Activated CD4-positive, alpha-beta T cell treated with anti-CD3 and anti-CD28 coated beads for 24 hours (primary cell): ENCODE data around the gene ZNF512B.
"Not testable (repeated sequence)": the region's sequence is repeated elsewhere in the genome, so short reads cannot be mapped to it uniquely, and the experiment has no call there.

ENCODE experiments used
- DNase-seq, 2 donors: peaks; one replicate each; pipeline ENCODE4 v3.0.0-alpha.2; 2020; ENCODE audit warnings: low read depth in 2 of 2

Gene ZNF512B

GRCh38 chr20:63963784-63964301, 5.9 kb downstream of the ZNF512B start:
- DNase-seq, result no peak

GRCh38 chr20:63963348-63963741, 6.4 kb downstream of the ZNF512B start:
- DNase-seq, result no peak

- no peak for DNase-seq
Measured at GRCh38 chr20:63962426-63963347, 7.0 kb downstream of the ZNF512B start.

- DNase-seq, result no peak
Measured at GRCh38 chr20:63961664-63962425, 7.9 kb downstream of the ZNF512B start.

GRCh38 chr20:63960654-63961621, 8.8 kb downstream of the ZNF512B start:
- DNase-seq, result not testable (repeated sequence)

GRCh38 chr20:63959699-63960075, 10.0 kb downstream of the ZNF512B start:
- no peak for DNase-seq

GRCh38 chr20:63958964-63959698, 10.6 kb downstream of the ZNF512B start:
- DNase-seq, result no peak

- no peak for DNase-seq
Measured at GRCh38 chr20:63958471-63958870, 11.3 kb downstream of the ZNF512B start.

GRCh38 chr20:63957690-63958441, 11.9 kb downstream of the ZNF512B start:
- no peak for DNase-seq

GRCh38 chr20:63957004-63957689, 12.6 kb downstream of the ZNF512B start:
- peak in 1 of 2 donors; percentile 53 for DNase-seq

GRCh38 chr20:63956664-63957003, 13.1 kb downstream of the ZNF512B start:
- DNase-seq, result no peak

- DNase-seq, result peak; percentile 77 to 78
Measured at GRCh38 chr20:63955827-63956663, 13.7 kb downstream of the ZNF512B start, which contains the start of gene UCKL1. Gene UCKL1 (minus strand): TSS chr20:63956416. CDS start chr20:63956372, 44 bp downstream.

- DNase-seq, result no peak
Measured at GRCh38 chr20:63955281-63955826, 14.4 kb downstream of the ZNF512B start.

- DNase-seq, result no peak
Measured at GRCh38 chr20:63953764-63954429, 15.8 kb downstream of the ZNF512B start.

GRCh38 chr20:63952769-63953168, 17.0 kb downstream of the ZNF512B start:
- no peak for DNase-seq

- no peak for DNase-seq
Measured at GRCh38 chr20:63952210-63952535, 17.6 kb downstream of the ZNF512B start.

GRCh38 chr20:63951398-63952209, 18.1 kb downstream of the ZNF512B start:
- no peak for DNase-seq
